ENCODE data around the gene HSF2BP. TPM values are rescaled to one million over a fixed set of nuclear protein-coding genes. Genes with fewer than 3 reads are reported as not detected.

Gene HSF2BP
- total RNA-seq, 6 donors from 2014 or later = 0.40 to 0.91 (median 0.45) TPM; not detected in 2

- no peak for TF ChIP-seq CTCF (IDR thresholded peaks at IDR 0.05)
- TF ChIP-seq EP300 (IDR thresholded peaks at IDR 0.05) = no peak
- TF ChIP-seq POLR2AphosphoS5 (IDR thresholded peaks at IDR 0.05) = no peak
- no peak for TF ChIP-seq POLR2A (IDR thresholded peaks at IDR 0.05)
- Histone ChIP-seq H3K27ac (no peak overlapping the region), H3K4me3 (no peak overlapping the region), H3K9me3 (no peaks in the 10 kb centered on the region), H3K27me3 (no peaks in the 10 kb centered on the region), H3K4me1 (peaks cover 2 to 10% (median 6%) of the 10 kb centered on the region in 4 donors), H3K36me3 (no peaks in the 10 kb centered on the region)
- ATAC-seq (ENCODE audit: low FRiP score in 2 of 2) = no peak
- DNase-seq = no peak
- WGBS, 2 donors = 56 to 72% methylated on average over 3 of the region's 3 CpGs
These were observed 18.9 kb downstream of the HSF2BP start for GRCh38 chr21:43640400-43640799.

- Histone ChIP-seq H3K27ac (no peak overlapping the region), H3K4me1 (peaks cover 0 to 7% (median 3%) of the 10 kb centered on the region in 4 donors), H3K4me3 (no peak overlapping the region), H3K27me3 (no peaks in the 10 kb centered on the region), H3K9me3 (no peaks in the 10 kb centered on the region), H3K36me3 (no peaks in the 10 kb centered on the region)
- 68 to 70% methylated on average over 7 of the region's 7 CpGs for WGBS, 2 donors
- ATAC-seq (ENCODE audit: low FRiP score in 2 of 2) (no peak), DNase-seq (no peak)
- TF ChIP-seq POLR2A (IDR thresholded peaks at IDR 0.05) (no peak), POLR2AphosphoS5 (IDR thresholded peaks at IDR 0.05) (no peak), EP300 (IDR thresholded peaks at IDR 0.05) (no peak), CTCF (IDR thresholded peaks at IDR 0.05) (no peak)
These were observed 19.6 kb downstream of the HSF2BP start for GRCh38 chr21:43639470-43640353.

DNA sequence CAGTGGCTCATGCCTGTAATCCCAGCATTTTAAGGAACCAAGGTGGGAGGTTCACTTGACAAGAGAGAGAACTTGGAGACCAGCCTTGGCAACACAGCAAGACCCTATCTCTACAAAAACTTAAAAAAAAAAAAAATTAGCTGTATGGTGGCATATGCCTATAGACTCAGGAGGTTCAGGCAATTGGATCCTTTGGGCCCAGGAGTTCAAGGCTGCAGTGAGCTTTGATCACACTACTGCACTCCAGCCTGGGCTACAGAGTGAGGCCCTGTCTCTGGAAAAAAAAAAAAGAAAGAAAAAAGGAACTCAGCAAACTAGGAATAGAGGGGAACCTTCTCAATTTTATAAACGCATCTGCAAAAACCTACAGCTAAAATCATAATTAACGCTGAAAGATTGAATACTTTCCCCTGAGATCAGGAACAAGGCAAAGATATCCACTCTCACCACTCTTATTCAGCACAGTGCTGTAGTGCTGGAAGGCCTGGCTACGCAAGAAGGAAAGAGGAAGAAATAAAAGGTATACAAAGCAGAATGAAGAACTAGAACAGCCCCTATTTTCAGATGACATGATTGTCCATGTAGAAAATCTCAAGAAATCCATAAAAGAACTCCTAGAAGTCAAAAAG lies 21.6 kb downstream of the HSF2BP start:
- Histone ChIP-seq H3K27ac (no peak overlapping the region), H3K4me1 (peaks cover 0 to 7% (median 3%) of the 10 kb centered on the region in 4 donors), H3K36me3 (no peaks in the 10 kb centered on the region), H3K27me3 (no peaks in the 10 kb centered on the region), H3K9me3 (no peaks in the 10 kb centered on the region), H3K4me3 (no peak overlapping the region)
- ATAC-seq (ENCODE audit: low FRiP score in 2 of 2) (no peak), DNase-seq (no peak)
- 87 to 95% methylated on average over 3 of the region's 3 CpGs for WGBS, 2 donors
- TF ChIP-seq CTCF (IDR thresholded peaks at IDR 0.05) (no peak), EP300 (IDR thresholded peaks at IDR 0.05) (no peak), POLR2A (IDR thresholded peaks at IDR 0.05) (no peak), POLR2AphosphoS5 (IDR thresholded peaks at IDR 0.05) (no peak)

GRCh38 chr21:43635436-43635835 lies 23.9 kb downstream of the HSF2BP start:
- Histone ChIP-seq H3K9me3 (no peaks in the 10 kb centered on the region), H3K4me1 (peaks cover 0 to 7% (median 3%) of the 10 kb centered on the region in 4 donors), H3K4me3 (no peak overlapping the region), H3K27me3 (no peaks in the 10 kb centered on the region), H3K27ac (no peak overlapping the region), H3K36me3 (no peaks in the 10 kb centered on the region)
- TF ChIP-seq CTCF (IDR thresholded peaks at IDR 0.05) = no peak
- TF ChIP-seq POLR2A (IDR thresholded peaks at IDR 0.05) = no peak
- TF ChIP-seq EP300 (IDR thresholded peaks at IDR 0.05) = no peak
- no peak for TF ChIP-seq POLR2AphosphoS5 (IDR thresholded peaks at IDR 0.05)
- 92 to 94% methylated on average over 7 of the region's 7 CpGs for WGBS, 2 donors
- ATAC-seq (ENCODE audit: low FRiP score in 2 of 2) (no peak), DNase-seq (no peak)

Data from upper lobe of left lung (tissue), 6 donors.